ENCODE results near the gene AVEN.
"Not testable (repeated sequence)": the region's sequence is repeated elsewhere in the genome, so short reads cannot be mapped to it uniquely, and the experiment has no call there.

AVEN gene

DNA sequence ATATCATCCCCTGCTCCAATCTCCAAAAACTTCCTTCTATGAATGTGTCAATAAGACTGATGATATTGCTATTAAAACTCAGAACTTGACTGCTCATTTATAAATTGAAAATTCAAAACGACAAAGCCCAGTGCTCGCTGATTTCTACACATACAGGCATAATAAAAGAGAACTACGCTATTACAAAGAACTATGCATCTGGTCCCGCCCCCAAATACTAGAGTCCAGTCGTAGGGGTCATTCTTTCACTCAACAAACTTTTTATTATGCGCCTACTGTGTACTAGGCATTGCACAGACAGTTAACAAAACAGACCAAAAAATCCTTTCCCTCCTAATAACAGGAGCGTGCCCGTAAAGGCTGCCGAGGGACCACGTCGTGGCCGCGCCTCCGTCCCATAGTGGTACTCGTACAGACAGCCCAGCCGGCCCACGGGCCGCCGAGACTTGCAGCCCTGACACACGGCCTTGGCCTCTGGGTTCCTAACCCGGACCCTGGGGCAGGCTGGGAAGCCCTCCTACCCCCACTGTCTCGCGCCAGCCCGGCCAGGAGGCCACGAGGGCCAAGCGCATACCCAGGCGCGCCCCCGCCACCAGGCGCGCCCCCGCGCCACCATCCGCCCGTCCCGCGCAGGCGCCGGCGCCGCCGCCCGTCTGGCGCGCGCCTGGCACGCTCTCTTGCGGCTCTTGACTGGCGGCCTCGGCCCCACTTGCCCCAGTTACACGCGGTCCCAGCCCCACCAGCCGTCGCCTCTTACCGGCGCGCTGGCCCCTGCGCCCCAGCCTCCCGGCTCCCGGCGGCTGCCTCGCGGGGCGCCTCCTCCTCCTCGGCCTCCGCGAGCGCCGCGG lies 757 bp downstream of the AVEN start:
- peak; percentile 41 for DNase-seq

DNA sequence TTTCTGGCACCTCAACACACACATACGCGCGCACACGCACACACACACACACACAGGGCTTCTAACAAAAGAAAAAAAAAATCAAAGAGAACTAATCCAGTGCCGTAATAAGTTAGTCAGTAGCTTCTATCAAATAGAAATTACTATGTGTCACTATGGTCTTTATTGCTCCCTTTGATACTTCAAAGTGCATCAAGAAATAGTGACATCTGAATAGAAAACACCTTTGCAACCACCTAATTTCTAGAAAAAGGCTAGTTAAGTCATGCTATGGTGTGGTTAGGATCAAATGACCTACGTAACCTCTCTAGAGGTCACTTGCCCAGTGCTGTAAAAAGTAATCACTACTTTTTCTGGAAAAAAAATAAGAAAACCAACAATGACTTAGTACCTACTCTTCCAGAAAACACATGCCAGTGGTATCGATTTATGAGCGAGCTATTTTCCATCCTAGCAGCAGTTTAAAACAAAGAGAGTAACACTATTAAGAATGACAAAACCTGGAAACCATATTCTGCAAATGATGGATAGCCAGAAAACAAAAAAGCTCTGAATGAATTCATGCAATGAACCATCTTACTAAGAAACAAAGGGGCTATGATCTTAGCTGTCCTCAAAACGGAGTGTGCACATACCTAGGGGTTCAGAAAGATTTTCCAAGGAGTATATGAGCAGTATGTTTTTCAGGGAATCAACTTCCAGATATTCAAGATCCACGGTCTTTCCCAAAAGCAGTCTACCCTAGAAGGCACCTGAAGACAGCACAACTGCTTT lies 6.8 kb downstream of the AVEN start:
- DNase-seq = no peak

DNA sequence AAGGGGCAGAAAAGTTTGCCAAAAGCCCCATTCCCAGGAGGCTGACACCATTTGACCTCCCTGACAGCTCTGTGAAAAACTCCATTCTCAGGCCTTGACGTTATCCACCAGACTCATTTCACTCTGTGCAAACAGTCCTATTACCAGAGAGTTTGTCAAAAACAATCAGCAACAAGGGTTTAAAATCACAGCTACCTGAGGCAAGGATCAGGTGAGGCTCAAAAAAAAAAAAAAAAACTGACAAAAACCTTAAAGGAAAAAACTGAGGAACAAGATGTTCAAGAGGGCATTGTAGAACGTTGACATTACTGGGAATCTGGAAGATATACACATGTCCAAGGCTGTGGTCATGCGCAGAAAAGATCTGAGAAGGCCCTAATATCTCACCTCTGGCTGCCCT lies 11.4 kb downstream of the AVEN start:
- no peak for DNase-seq

DNA sequence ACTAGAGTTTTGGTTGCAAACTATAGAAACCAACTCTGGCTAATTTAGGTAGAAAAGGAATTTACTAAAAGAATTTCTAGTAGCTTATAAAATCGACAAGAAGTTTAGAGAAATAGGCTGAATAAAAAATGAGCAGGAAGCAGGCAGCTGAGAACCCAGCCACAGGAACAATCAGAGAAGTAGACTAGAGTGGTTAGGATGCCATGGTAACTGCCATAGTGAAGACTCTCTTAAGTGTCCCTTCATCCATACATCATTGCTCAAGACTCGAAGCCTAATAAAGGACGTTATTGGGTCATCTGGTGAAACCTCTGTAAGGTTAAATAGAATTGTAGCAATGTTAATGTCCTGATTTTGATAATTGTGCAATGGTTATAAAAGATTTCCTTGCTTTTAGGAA lies 13.8 kb downstream of the AVEN start:
- DNase-seq = no peak

DNA sequence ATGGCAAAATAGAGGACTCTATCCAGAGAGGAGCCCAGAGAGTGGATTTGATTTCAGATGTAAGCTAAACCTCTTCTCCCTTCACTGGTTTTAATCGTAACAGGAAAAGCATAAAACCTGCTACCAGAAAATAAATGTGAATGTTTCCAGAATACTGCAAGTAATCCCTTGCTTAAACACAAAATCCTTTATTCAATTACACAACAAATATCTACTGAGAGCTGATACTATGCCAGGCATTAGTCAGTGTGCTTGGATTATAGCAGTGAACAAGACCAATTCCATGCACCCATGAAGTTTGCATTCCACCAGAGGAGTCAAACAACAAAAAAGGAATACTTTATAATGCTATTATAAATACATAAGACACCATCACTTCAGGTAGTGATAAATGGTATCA lies 15.1 kb downstream of the AVEN start:
- DNase-seq = no peak

DNA sequence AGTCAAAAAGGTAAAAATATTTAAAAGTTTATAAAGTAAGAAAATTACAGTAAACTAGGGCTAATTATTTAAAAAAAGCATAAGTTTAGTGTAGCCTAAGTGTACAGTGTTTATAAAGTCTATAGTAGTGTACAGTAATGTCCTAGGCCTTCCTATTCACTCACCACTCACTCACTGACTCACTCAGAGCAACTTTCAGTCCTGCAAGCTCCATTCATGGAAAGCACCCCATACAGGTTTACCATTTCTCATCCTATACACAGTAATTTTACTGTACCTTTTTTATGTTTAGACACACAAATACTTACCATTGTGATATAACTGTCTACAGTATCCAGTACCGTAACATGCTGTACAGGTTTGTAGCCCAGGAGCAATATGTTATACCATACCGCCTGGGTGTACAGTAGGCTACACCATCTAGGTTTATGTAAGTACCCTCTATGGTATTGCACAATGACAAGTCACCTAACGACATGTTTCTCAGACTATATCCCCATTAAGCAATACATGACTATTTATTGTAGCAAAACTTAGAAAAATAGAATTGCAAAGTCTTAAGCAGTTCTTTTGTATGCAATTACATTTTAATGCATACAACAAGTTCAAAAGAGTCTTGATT lies 19.5 kb downstream of the AVEN start:
- no peak for DNase-seq

DNA sequence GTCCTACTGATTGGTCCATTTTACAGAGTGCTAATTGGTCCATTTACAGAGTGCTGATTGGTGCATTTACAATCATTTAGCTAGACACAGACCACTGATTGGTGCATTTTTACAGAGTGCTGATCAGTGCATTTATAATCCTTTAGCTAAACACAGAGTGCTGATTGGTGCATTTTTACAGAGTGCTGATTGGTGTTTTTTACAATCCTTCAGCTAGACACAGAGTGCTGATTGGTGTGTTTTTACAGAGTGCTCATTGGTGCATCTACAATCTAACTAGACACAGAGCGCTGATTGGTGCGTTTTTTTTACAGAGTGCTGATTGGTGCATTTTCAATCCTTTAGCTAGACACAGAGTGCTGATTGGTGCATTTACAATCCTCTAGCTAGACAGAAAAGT lies 20.3 kb downstream of the AVEN start:
- not testable (repeated sequence) for DNase-seq

DNA sequence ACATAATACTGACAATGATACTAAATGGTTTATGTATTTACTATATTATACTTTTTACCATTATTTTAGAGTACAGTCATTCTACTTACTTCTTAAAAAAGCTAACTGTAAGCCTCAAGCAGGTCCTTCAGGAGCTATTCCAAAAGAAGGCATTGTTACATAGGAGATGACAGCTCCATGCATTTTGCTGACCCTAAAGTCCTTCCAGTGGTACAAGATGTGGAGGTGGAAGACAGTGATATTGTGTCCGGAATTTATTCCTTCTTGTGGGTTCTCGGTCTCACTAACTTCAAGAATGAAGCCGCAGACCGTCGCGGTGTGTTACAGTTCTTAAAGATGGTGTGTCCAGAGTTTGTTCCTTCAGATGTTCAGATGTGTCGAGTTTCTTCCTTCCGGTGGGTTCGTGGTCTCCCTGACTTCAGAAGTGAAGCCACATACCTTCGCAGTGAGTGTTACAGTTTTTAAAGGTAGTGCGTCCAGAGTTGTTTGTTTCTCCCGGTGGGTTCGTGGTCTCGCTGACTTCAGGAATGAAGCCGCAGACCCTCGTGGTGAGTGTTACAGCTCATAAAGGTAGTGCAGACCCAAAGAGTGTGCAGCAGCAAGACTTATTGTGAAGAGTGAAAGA lies 20.9 kb downstream of the AVEN start:
- no peak for DNase-seq

DNA sequence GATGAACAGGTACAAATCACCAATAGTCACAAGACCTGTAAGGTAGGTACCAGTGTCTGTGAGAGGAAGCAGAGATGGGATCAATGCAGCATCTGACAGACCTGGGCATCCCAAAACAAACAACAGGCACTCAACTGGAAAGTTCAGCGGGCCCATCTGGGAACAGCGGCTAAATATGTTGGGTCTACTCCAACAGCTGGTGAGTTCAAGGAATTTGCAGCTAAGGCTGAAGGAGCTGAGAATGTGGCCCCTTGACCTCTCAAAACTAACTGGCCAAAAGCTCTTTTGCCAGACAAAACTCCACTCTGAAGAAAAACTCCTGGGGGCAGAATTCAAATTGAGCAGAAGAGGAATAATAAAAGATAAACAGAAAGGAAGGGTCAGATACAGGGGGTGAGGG lies 24.4 kb downstream of the AVEN start:
- no peak for DNase-seq

DNA sequence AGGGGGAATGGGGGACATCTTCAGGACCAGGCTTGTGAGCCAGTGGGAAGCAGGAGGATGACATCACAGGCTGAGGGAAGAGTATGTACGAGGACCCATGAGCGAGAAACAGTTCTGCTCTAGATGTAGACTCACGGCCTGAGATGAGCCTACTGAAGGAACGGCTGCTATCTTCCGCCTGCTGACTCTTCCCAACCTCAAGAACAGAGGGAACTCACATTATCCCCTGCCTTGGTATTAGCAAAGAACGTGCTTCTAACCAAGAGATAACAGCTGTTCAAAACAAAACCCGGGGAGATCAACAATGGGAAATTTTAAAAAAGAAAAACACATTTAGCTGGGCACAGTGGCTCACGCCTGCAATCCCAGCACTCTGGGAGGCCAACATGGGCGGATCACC lies 25.3 kb downstream of the AVEN start:
- DNase-seq = no peak

DNA sequence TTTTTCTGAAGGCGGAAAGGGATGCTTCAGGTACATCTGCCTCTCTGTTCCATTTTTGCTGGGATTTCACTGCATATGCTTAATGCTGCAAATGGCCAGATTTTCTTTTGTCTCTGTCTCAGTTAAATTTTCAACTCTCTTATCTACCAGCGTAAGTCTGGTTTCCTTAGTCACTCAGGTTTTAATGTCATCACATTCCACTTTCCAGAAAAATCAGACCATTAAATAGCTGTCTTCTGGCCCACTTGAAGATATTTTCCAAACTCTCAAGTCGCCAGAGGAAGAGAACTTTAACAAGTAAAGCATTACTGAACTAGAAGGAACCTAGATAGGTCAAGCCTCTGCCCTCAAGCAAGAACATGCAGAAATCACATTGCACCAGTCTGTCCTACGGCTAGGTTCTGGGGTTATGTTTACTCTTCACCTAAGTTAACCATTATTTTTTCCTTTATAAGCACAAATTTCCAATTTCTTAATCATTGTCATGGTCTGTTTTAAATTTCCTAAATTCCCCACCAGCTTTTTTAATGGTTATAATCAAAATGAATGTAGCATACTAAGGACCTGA lies 26.5 kb downstream of the AVEN start:
- DNase-seq = no peak

DNA sequence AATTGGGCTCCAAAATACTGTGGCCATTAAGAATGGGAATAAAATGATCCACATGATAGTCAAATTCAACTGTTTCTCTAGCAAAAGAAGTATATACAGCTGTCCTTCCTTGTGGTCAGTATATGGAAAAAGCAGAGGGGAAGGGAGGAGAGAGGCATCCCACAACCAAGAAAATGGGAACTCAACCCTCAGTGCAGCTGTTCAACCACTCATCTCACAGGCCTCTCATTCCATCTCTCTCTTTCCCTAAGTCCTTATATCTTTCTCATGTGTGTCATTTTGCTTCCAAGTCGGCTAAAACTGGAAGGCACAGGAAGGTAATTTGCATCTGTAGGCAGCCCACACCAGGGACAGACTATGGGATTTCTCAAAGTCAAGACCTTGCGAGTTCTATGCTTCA lies 27.5 kb downstream of the AVEN start:
- no peak for DNase-seq

DNA sequence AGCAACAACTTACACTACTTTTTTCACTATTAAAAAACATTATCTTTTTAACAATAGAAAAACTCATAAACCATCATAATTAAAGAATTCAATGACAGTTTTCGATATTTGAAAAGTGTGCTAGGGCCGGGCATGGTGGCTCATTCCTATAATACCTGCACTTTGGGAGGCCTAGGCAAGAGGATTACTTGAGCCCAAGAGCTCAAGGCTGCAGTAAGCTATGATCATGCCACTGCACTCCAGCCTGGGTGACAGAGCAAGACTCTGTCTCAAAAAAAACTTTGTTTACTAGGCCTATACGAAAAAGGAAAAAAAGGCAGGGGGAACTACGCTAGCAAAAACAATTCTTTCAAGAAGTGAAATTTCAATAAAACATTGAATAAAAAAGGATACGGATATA lies 28.1 kb downstream of the AVEN start:
- DNase-seq = no peak

DNA sequence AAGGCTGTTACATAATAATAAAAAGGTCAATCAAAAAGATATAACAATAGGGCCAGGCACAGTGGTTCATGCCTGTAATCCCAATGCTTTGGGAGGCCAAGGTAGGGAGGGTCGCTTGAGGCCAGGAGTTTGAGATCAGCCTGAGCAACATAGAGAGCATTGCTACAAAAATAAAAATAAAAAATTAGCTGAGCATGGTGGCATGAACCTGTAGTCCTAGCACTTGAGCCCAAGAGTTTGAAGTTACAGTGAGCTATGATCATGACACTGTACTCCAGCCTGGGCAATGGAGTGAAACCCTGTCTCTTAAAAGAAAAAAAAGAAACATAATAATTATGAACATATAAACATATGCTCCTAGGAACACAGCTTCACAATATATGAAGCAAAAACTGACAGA lies 29.3 kb downstream of the AVEN start:
- DNase-seq = no peak

DNA sequence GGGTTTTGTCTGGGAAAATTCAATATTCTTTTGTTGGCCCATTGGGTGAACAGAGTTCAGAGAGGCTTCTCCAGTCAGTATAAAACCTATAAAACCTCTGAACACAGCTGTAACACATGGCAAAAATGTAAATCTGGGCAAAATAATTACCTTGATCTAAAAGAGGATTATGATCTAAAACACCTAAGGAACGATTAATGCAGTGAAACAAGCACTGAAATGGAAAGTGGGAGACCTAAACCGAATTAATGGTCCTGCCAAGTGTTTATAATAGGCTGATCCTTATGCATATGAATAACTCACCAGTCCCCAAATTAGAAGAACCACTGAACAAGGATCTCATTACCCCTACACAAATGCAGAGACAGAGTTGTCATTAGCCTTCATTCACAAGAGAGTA lies 32.6 kb downstream of the AVEN start:
- no peak for DNase-seq

DNA sequence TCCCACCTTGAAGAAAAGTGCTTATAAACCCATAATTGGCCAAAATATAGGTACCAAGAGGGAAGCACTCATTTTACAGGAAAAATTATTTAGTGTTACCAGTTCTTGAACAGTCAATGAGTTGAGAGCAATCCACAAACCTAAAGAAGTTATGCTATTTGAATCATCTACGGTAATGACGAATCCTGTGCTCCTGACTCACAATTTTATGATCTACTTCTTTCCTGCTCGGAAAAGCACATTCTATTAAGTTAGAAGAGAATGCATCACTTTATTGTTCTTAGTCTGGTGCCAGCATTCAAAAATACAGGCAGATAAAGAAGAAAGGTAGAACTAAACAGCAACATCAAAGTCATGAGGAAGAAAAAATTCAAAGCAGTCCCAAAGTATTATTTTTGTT lies 37.5 kb downstream of the AVEN start:
- DNase-seq = no peak

DNA sequence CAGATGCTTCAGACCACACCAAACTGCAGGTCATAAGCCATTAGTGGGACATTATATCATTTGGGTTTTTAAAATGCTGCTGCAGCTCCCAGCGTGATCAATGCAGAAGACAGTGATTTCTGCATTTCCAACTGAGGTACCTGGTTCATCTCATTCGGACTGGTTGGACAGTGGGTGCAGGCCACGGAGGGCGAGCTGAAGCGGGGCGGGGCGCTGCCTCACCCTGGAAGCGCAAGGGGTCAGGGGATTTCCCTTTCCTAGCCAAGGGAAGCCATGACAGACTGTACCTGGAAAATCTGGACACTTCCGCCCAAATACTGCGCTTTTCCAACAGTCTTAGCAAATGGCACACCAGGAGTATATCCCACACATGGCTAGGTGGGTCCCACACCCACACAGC lies 43.3 kb downstream of the AVEN start:
- not testable (repeated sequence) for DNase-seq

DNA sequence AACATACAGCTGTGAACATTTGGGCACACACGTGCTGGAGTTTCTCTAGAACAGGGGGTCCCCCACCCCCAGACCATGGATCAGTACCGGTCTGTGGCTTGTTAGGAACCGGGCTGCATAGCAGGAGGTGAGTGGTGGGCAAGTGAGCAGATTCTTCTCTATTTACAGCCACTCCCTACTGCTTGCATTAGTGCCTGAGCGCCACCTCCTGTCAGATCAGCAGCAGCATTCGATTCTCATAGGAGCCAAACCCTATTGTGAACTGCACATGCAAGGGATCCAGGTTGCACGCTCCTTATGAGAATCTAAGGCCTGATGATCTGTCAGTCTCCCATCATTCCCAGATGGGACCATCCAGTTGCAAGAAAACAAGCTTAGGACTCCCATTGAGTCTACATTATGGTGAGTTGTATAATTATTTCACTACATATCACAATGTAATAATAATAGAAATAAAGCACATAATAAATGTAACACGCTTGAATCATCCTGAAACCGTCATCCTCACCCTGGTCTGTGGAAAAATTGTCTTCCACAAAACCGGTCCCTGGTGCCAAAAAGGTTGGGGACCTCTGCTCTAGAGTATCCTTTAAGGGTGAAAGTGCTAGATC lies 44.9 kb downstream of the AVEN start:
- DNase-seq = no peak

DNA sequence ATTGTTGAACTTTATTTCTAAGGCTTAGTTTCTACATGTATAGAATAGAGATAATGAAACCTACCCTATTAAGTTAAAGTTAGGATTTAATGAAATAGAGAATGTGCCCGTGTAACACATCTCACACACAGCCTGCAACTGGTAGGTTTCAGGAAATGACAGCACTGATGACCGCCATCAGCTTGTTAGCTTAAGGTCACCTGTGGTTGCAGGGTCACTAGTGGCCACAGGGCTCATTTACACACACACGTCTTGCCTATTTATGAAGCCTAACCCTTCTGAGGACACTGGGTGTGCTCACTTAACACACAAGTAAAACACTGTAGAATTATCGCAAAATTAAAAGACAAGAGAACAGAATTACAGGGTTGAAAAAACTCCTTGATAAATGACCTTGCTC lies 50.6 kb downstream of the AVEN start:
- DNase-seq = no peak

DNA sequence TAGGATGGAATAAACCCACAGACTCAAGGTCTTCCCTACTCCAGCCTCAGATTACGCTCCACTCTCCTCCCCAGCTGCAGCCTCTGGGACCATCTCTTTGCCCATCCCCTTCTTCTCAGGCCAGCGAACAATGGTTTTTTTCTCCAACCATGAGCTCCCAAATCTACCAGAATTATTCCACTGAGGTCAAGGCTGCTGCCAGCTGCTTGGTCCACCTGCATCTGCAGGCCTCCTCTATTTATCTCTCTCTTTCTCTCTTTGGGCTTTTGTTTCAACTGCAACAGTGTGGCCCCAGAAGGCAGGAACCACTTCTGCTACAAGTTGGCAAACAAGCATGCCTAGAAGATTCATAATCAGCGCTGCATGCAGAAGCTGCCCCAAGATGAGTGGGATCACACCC lies 51.6 kb downstream of the AVEN start:
- DNase-seq = no peak

DNA sequence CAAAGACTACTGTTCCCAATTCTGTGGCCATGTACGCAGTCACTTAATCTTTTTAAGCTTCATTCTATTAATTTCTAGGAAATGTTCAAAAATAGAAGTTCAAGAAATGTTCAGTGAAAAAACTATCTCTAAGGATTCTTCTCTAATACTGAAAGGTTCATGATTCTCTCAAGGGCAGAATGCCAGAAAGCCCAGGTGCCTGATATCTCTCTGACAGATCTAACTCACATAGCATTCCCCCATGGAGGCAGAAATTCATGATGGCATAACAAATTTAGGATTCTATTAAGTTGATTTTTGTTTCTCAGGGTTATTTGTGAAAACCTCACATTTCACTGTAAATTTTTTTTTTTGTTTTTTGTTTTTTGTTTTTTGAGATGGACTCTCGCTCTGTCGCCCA lies 53.3 kb downstream of the AVEN start:
- no peak for DNase-seq

DNA sequence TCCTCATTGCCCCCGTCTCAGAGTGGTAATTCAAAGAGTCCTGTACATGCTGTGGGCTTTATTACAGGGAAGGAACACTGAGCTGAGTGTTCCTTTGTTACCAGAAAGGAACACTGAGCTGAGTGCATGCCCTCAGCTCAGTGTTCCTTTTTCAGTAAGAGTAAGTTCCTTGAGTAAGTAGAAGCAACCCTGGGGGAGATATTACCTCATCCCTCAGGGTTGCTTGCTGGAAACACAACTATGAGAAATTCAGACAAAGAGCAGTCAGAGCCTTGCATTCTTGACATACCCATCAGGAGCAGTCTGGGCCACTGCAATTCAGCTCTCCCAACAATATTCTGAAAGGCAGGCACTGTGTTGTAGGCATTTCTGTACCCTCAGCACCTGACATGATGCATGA lies 53.7 kb downstream of the AVEN start:
- DNase-seq = no peak

DNA sequence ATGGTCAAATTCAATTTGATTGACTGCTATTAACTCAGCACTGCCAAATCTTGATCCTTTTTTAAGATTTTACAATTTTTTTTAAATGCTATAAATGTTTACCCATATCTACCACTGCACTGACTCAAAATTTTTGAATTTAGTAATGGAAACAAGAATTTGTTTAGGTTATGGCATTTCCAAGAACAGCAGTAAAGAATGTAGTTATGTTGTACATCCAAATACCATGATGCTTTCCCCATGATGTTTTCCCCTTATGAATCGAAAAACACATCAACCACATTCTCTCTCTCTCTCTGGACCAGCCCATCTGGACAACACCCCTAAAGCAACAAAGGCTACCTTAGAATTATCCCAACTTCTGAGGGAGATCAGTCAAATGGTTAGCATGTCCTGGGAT lies 56.5 kb downstream of the AVEN start:
- no peak for DNase-seq

Measured in activated T-cell treated with anti-CD3 and anti-CD28 coated beads for 4 hours (primary cell).